Breast epithelium (tissue), 4 donors: ENCODE measurements around the gene MED20. TPM values are rescaled to one million over a fixed set of nuclear protein-coding genes. Genes with fewer than 3 reads are reported as not detected.

Experiments
- DNase-seq, 2 donors: peaks; one replicate each; pipeline ENCODE4 v3.0.0-alpha.2; 2019; ENCODE audit warnings: low spot score in 2 of 2
- H3K27ac ChIP-seq, 2 donors: fragments of 200-600 bp; sonication (generic) in 1 of 2; one replicate each; pipeline ENCODE4 v1.5.1; 2016 to 2019; ENCODE audit warnings: mild to moderate bottlenecking in 1 of 2
- H3K27me3 ChIP-seq, 2 donors: fragments of 200-600 bp; sonication (generic) in 1 of 2; one replicate each; pipeline versions ENCODE4 v1.5.1 to v1.6.0; 2017 to 2019; ENCODE audit warnings: control low read depth in 1 of 2, mild to moderate bottlenecking in 1 of 2
- H3K36me3 ChIP-seq: fragments of 200-600 bp; one replicate; pipeline ENCODE4 v1.5.1; 2019
- H3K4me1 ChIP-seq, 2 donors: fragments of 200-600 bp; sonication (generic); one replicate each; pipeline ENCODE4 v1.5.1; 2016 to 2019; ENCODE audit warnings: control low read depth in 1 of 2
- H3K4me3 ChIP-seq, 3 donors: fragments of 200-600 bp; sonication (generic); 1 replicate in 2 of 3; 2 replicates in 1 of 3; pipeline ENCODE4 v1.5.1; 2016 to 2019; ENCODE audit warnings: mild to moderate bottlenecking in 3 of 3, moderate library complexity in 2 of 3
- H3K9me3 ChIP-seq, 2 donors: fragments of 200-600 bp; sonication (generic) in 1 of 2; one replicate each; pipeline ENCODE4 v1.5.1; 2016 to 2019; ENCODE audit warnings: control low read depth in 1 of 2
- CTCF ChIP-seq, 3 donors: fragments of 450-650 bp; IDR thresholded peaks; one replicate each; pipeline ENCODE4 v1.5.1; 2016 to 2017; ENCODE audit warnings: antibody characterized with exemption in 3 of 3, mild to moderate bottlenecking in 3 of 3, moderate library complexity in 3 of 3
- POLR2A ChIP-seq: fragments of 450-650 bp; IDR thresholded peaks from one replicate; pipeline ENCODE4 v1.6.1; 2016; ENCODE audit warnings: antibody characterized with exemption, mild to moderate bottlenecking, moderate library complexity
- POLR2AphosphoS5 ChIP-seq, 3 donors: sonication (generic); formaldehyde crosslinking; IDR thresholded peaks; one replicate each; pipeline ENCODE4 v1.6.1; 2017; ENCODE audit warnings: antibody characterized with exemption in 3 of 3
- intact Hi-C: fragments of 100-400 bp; cut with DNase I; formaldehyde crosslinking; loops from one replicate; pipeline ENCODE4 v1.15.1; 2023; ENCODE audit warnings: low total_unique reads
- total RNA-seq, 3 donors: library from RNA; depleted of rRNA; stranded (reverse); fragments of >200 nt; gene quantifications; one replicate each; pipeline ENCODE4 v1.1.0, GENCODE V29; 2016

The MED20 gene
- total RNA-seq, 3 donors from 2014 or later: 9.8 to 16.5 (median 9.8) TPM

DNA sequence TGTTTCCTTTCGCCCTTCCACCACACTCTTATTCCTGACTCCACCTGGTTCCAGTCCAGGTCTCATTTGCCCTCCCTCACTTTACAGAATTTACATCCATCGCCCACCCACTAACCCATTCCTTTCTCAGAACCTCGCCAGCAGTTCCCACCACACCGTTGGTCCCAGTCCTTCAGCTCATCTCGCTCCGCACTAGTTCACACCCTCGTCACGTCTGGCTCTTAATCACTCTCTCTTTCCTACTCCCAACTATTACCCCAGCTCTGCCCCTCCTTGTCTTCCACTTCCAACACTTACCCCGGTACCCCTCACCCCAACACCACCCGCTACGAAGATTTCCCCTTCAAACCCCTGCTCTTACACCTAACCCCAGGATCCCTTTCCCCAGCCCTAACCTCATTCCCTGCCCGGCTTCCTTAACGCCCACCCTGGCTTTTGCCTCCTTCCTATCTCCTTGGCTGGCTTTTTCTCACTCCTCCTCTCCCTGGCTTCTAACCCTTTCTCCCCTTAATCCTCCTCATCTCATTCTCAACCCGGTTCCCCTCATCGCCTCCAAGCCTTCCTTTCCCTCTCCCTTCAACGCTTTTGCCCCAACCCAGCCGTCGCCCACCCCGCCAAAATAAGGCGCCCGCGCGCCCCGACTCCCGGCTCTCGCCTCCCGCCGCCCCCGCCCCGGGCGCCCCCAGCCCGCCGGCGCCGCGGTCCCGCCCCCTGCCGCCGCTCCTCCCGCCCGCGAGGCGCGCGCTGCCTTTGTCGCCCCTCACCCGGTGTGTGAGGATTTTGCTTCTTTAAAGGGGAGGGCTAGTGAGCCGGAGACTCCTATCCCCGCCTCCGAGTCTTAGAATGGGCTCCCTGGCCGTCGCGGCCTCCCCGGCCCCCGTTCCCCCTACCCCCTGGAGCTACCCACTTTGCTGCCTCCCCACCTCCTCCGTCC, 26.3 kb downstream of the MED20 start:
- intact Hi-C loops: no loop called here
- no peaks in the 10 kb centered on the region for H3K9me3 ChIP-seq
- H3K27me3 ChIP-seq: no peaks in the 10 kb centered on the region
- peak overlapping the region; percentile 81 to 83 for H3K27ac ChIP-seq
- H3K4me1 ChIP-seq: no peaks in the 10 kb centered on the region
- TF ChIP-seq POLR2AphosphoS5 (IDR thresholded peaks at IDR 0.05): no peak
- no peak for TF ChIP-seq POLR2A
- no peak for TF ChIP-seq CTCF (IDR thresholded peaks at IDR 0.05)
- H3K4me3 ChIP-seq: peak overlapping the region; percentile 76 to 78 (median 77)
- no peak for DNase-seq
- no peaks in the 10 kb centered on the region for H3K36me3 ChIP-seq

DNA sequence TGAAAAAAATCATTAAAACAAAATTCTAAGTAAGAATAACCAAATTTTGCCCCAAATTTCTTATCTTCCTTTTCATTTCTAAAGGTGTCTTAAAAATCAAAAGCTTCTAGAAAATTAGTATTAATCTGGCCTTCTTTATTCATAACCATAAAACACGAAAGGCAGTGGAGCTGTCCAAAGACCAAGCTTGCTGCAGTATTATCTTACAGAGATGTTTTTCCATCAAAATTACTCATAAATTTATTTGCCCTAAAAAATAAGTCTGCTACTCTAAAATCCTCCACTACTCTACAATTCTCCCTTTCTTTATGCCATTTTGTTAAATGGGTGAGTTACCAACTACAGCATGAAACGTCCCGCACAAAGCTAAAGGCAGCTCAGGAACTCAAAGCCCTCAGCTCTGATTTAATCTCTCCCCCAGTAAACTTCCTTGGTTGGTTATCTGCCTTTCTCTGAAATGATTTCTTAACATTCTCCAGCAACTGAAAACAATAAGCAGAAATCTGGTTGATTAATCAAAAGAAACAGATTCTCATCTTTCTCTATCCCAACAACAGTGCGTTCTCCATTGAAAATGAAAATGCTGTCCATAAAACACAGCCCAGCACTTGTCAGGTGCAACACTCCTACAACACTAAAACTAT, 27.9 kb downstream of the MED20 start:
- Histone ChIP-seq H3K4me3 (no peak overlapping the region), H3K4me1 (no peaks in the 10 kb centered on the region), H3K9me3 (no peaks in the 10 kb centered on the region), H3K36me3 (no peaks in the 10 kb centered on the region), H3K27ac (no peak overlapping the region), H3K27me3 (no peaks in the 10 kb centered on the region)
- TF ChIP-seq CTCF (IDR thresholded peaks at IDR 0.05) (no peak), POLR2AphosphoS5 (IDR thresholded peaks at IDR 0.05) (no peak), POLR2A (no peak)
- DNase-seq: no peak
- intact Hi-C loops: no loop called here

DNA sequence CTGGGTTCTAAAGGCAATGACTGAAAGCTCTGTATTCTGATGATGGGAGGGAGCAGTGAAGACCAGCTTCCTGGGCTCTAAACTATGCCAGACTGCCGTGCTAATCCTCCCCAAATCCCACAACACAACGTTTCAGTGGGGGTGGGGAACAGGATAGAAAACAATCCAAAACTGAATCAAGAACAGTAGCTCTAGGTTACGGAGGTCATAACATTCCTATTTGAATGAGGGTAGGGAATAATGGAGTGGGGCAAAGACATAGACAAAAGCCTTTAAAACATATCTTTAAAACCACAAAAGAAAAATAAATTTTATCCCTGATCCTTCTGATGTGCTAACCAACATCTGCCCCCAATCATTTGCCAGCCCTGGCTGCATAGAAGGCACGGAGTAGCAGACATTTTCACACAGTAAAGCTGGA, 33.6 kb downstream of the MED20 start:
- DNase-seq: no peak
- intact Hi-C loops: no loop called here
- TF ChIP-seq POLR2AphosphoS5 (IDR thresholded peaks at IDR 0.05): no peak
- TF ChIP-seq CTCF (IDR thresholded peaks at IDR 0.05): no peak
- TF ChIP-seq POLR2A: no peak
- Histone ChIP-seq H3K36me3 (no peaks in the 10 kb centered on the region), H3K9me3 (no peaks in the 10 kb centered on the region), H3K27ac (peak overlapping the region in 1 of 2 donors; percentile 38), H3K4me3 (no peak overlapping the region), H3K4me1 (no peaks in the 10 kb centered on the region), H3K27me3 (no peaks in the 10 kb centered on the region)

DNA sequence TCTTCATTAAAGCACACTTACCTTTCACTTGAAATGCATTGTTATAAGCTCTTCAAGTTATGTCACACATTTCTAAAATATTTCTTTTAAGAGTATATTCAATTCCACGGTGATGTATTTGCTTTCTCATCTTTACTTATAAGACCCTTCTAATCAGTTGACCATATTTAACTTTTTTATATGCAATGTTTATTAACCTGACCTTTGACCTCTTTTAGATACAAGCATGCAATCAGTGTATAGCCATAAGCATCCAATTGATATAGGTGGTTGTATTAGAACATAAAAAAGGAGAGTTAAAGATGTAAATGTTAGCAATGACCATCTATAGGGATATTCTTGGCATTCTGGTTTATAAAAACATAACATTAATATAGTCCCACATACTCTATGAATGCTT, 35.0 kb downstream of the MED20 start:
- DNase-seq: no peak
- no peak overlapping the region for H3K4me3 ChIP-seq
- intact Hi-C loops: no loop called here
- no peak overlapping the region for H3K27ac ChIP-seq
- H3K27me3 ChIP-seq: no peaks in the 10 kb centered on the region
- TF ChIP-seq CTCF (IDR thresholded peaks at IDR 0.05): no peak
- H3K36me3 ChIP-seq: no peaks in the 10 kb centered on the region
- H3K9me3 ChIP-seq: no peaks in the 10 kb centered on the region
- no peaks in the 10 kb centered on the region for H3K4me1 ChIP-seq

- no peaks in the 10 kb centered on the region for H3K9me3 ChIP-seq
- intact Hi-C loops: no loop called here
- no peaks in the 10 kb centered on the region for H3K27me3 ChIP-seq
- H3K36me3 ChIP-seq: no peaks in the 10 kb centered on the region
- no peak overlapping the region for H3K27ac ChIP-seq
- no peak for TF ChIP-seq POLR2A
- TF ChIP-seq CTCF (IDR thresholded peaks at IDR 0.05): no peak
- no peak for TF ChIP-seq POLR2AphosphoS5 (IDR thresholded peaks at IDR 0.05)
- no peak overlapping the region for H3K4me3 ChIP-seq
- no peaks in the 10 kb centered on the region for H3K4me1 ChIP-seq
- no peak for DNase-seq
These were observed 36.0 kb downstream of the MED20 start for GRCh38 chr6:41884957-41885356.
